ENCODE measurements around the gene NUF2.
"Not testable (repeated sequence)": the region's sequence is repeated elsewhere in the genome, so short reads cannot be mapped to it uniquely, and the experiment has no call there.

NUF2 gene

GRCh38 chr1:163321311-163322305, at the start of gene NUF2:
TSS of gene NUF2 (plus strand) at chr1:163321954. CDS start at chr1:163326052, 4,098 bp downstream.
- DNase-seq (ENCODE audit: low read depth): peak; percentile 93

DNA sequence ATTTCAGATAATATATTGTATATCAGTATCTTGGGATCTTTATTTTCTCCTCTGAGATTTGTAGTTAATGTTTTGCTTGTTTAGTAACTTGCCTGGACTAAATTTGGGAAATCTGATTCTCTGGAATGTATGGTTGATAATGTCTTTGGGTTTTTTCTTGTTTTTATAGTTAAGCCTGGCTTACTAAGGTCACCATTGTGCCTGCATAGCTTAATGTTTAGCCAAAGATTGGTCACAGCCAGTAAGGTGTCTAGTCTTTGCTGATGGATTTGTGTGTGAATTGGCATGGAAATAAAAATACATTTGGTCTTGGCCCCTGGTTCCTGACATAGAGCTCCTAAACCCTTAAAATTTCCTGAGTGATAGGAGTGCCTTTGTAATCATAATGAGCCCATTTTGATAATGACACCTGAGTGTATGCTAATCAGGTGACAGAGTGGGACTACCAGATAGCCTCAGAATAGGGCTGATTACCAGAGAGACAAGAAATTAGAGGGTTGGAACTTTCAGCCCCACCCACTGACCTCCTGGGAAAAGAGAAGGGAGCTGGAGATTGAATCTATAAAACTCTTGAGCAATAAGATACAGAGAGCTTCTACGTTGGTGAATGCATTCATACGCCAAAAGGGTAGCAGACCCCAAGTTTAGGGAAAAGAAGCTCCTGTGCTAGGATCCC, 47.9 kb upstream of the NUF2 start:
- DNase-seq (ENCODE audit: low read depth): no peak

- no peak for DNase-seq (ENCODE audit: low read depth)
Measured at GRCh38 chr1:163275222-163275621, 46.5 kb upstream of the NUF2 start.

- no peak for DNase-seq (ENCODE audit: low read depth)
Measured at GRCh38 chr1:163278602-163279001, 43.2 kb upstream of the NUF2 start.

DNA sequence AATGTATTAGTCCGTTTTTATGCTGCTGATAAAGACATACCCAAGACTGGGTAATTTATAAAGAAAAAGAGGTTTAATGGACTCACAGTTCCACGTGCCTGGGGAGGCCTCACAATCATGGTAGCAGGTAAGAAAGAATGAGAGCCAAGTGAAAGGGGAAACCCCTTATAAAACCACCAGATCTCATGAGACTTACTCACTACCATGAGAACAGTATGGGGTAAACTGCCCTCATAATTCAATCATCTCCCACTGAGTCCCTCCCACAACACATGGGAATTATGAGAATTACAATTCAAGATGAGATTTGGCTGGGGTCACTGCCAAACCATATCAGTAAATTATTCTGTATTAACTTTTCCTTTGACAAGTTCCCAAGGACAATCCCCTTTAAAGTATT, 36.9 kb upstream of the NUF2 start:
- not testable (repeated sequence) for DNase-seq (ENCODE audit: low read depth)

DNA sequence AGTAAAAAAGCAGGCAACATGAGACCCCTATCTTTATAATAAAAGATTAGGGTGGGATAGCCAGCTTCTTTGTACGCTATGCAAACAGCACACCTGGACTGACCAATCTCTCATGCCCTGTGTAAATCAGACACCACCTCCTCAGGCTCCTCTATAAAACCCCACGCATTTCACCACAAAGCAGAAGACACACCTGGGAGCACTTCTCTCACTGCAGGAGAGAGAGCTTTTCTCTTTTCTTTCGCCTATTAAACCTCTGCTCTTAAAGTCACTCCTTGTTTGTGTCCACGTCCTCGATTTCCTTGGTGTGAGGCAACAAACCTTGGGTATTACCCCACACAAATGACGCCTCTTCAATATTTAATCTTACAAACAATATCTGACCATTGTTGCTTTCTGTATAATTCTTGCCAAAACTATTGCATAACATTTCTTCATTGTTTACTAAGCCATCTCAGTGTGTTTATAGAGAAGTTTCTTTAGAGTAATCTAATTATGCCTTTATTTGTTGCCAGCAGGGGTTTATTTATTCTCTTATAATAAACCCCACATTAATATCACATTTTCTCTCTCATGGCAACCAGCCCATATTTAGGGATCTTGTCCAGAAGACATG, 31.6 kb upstream of the NUF2 start:
- no peak for DNase-seq (ENCODE audit: low read depth)

- DNase-seq (ENCODE audit: low read depth): no peak
Measured at GRCh38 chr1:163291461-163291860, 30.3 kb upstream of the NUF2 start.

DNA sequence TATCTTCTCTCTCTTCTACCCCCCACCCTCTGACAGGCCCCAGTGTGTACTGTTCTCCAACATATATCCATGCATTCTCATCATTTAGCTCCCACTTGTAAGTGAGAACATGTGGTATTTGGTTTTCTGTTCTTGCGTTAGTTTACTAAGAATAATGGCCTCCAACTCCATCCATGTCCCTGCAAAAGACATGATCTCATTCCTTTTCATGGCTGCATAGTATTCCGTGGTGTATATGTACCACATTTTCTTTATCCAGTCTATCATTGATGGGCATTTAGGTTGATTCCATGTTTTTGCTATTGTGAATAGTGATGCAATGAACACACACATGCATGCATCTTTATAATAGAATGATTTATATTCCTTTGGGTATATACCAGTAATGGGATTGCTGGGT, 29.6 kb upstream of the NUF2 start:
- not testable (repeated sequence) for DNase-seq (ENCODE audit: low read depth)

GRCh38 chr1:163293497-163293896, 28.3 kb upstream of the NUF2 start:
- not testable (repeated sequence) for DNase-seq (ENCODE audit: low read depth)

DNA sequence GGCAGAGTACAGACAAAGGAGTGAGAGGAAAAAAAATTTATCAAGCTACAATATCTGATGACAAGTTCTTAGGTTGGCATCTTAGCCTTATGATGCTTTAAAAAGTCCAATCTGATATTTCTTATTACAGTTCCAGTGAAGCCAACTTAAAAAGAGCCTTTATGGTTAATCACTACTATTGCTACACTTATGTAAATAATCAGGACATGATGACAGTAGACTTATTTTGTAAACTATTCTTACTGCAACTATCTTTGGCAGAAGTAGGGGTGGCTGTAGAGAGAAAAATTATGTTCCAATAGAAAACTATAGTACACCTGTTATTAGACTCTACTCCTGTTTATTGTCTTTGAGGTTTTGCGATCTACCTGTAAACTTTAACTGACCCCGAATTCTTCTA, 25.8 kb upstream of the NUF2 start:
- DNase-seq (ENCODE audit: low read depth): no peak

DNA sequence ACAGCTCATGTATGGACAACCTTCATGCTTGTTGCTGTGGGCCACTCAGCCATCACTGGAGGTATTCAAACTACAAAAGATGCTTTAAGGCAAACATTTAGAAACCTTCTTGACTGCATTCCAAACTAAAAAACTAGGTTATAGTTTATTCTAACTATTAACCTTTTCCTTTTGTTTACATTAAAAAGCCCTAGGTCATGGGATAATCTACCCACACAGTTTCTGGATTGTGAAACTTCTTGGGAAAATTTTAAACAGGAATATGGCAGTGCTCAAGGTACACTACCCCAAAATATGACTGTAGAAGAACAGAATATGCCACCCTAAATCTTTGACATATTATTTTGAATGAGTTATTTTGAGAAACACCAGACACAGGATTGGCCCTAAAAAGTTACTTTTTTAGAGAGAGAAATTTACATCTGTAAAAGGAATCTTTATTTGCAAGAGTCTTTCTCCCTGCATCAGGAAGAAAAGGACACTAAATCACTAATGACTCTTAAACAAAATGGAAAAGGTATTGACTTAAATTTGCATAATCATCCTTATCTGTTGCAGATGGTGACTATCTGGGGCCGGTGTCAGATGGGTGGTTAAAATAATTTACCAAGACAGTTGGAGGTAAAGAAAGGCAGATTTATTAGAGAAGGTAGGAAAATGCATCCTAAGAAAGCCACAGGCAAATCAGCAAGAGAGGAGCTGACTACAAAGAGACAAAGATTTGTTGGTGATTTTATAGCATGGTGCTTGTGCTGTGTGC, 25.1 kb upstream of the NUF2 start:
- no peak for DNase-seq (ENCODE audit: low read depth)

DNA sequence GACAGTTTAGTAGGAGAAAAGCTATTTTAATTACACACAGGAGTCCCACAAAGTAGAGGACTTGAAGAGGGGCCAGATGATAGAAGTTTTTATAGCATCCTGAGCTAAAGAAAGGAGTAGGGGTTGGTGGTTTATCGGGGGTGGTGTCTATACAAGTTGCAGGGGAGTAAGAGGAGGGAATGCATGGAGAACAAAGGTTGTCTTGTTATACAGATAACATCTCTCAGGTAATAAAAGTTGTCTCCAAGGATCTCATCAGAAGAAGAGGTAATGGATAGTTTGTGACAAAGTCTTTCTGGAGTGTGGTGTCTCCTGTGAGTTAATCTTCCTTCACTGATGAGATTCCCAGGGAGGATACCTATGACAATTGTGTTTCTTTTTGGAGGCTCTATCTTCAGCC, 23.4 kb upstream of the NUF2 start:
- no peak for DNase-seq (ENCODE audit: low read depth)

DNA sequence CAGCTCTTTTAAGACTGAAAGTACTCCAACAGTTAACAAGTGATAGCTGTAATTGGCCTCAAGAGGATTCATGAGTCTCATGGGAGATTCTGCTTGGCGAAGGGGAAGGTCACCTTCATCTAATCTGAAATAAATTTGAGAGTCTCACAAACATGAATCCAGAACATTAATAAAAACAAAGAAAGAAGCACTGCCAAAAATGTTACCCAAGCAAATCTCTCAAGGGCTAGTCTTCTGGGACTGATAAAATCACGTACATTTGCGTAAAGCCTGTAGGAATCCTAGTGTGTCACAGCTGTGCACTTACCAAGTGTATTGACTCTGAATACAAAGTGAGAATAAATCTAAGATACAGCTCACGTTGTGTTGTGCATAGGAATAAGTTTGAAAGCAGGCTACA, 21.2 kb upstream of the NUF2 start:
- DNase-seq (ENCODE audit: low read depth): no peak

GRCh38 chr1:163303561-163303960, 18.2 kb upstream of the NUF2 start:
- no peak for DNase-seq (ENCODE audit: low read depth)

DNA sequence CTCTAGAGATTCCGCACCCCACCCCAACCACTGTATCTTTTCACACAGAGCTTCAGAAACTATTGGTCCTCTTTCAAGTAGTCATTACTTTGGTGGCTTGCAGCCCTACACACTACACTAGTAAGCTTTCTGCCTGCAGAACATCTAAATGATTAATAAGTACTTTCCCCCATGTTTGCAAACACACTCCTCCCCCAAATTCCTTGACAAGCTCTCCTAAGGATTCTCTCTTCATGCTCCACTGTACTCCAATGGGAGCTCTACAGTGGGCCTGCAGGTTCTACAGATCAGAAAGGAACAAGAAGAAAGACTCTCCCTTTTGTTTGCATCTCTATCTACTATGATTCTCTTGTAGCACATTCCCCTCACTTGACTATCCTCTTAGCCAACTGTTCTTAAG, 16.3 kb upstream of the NUF2 start:
- DNase-seq (ENCODE audit: low read depth): no peak

GRCh38 chr1:163307479-163308171, 14.1 kb upstream of the NUF2 start:
- DNase-seq (ENCODE audit: low read depth): no peak

- no peak for DNase-seq (ENCODE audit: low read depth)
Measured at GRCh38 chr1:163308811-163309210, 12.9 kb upstream of the NUF2 start.

DNA sequence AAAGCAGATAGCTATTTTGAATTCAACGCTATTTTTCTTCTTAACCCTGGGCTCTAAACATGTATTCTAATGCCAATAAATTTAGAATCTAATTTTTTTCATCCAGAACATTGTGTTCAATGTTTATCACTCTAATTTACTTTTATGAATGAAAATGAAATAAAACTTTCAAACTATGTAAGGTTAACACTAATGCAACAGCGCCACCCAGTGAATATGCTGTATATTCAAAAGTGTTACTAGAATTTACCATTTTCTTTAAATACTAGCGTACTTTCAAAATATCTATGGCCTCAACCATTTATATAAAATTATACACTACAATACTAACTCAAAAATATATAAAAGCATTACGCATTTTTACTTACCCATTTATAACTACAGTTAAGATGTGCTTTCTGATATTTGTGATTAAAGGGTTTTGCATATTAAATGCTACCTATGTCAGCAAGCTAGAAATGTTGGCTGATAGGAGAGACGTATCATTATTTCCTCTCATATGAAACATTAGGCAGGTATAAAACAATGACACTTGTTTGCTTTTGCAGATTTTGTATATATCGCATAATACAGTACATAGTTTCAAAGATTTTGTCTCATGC, 5.9 kb upstream of the NUF2 start:
- DNase-seq (ENCODE audit: low read depth): peak; percentile 39

GRCh38 chr1:163320891-163321290, 863 bp upstream of the NUF2 start:
- DNase-seq (ENCODE audit: low read depth): no peak

DNA sequence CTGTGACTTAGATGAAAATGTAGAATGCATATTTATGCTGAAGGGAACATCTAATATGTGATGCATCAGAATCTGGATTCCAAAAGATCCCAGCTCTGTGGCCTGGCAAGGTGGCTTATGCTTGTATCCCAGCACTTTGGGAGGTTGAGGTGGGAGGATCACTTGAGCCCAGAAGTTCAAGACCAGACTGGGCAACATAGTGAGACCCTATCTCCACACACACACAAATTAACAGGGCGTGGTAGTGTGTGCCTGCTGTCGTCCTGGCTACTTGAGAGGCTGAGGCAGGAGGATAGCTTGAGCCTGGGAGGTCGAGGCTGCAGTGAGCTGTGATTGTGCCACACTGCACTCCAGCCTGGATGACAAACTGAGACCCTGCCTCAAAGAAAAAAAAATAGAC, 1.6 kb downstream of the NUF2 start:
- DNase-seq (ENCODE audit: low read depth): not testable (repeated sequence)

DNA sequence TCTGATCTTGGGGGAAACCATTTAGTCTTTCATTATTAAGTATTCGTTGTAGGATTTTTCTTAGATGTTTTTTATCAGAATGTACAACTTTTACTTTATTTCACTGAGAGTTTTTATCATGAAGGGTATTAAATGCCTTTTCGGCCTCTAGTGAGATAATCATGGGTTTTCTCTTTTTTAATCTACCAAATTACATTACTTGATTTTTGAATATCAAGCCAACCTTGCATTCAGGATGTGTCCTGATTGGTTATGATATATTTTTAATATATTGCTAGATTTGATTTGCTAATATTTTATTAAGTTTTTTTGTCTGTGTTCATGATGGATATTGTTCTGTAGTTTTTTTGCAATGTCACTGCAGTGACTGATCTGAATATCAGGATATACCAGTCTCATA, 9.4 kb downstream of the NUF2 start:
- DNase-seq (ENCODE audit: low read depth): no peak

Data from activated T-cell treated with anti-CD3 and anti-CD28 coated beads for 1 hour (primary cell).